Skeletal muscle satellite cell (primary cell): ENCODE measurements around the gene UBA3.
A peak's percentile ranks its signal among the peaks of the same experiment; 100 is the strongest.

ENCODE experiments used
- H3K27me3 ChIP-seq: 2 replicates; pipeline ENCODE4 v1.7.0; 2013; ENCODE audit warnings: low read length; ENCODE audit not compliant: control insufficient read depth, insufficient read depth
- H3K36me3 ChIP-seq: 2 replicates; pipeline ENCODE4 v1.7.0; 2013; ENCODE audit warnings: mild to moderate bottlenecking, control low read depth, low read length; ENCODE audit not compliant: insufficient read depth
- H3K4me1 ChIP-seq: 2 replicates; pipeline ENCODE4 v1.7.0; 2013; ENCODE audit warnings: low read length; ENCODE audit not compliant: control insufficient read depth, insufficient read depth
- H3K4me2 ChIP-seq: 2 replicates; pipeline ENCODE4 v1.7.0; 2013; ENCODE audit warnings: mild to moderate bottlenecking, low read length
- H3K4me3 ChIP-seq: 2 replicates; pipeline ENCODE4 v1.7.0; 2013; ENCODE audit warnings: low read length
- H3K9ac ChIP-seq: 2 replicates; pipeline ENCODE4 v1.7.0; 2013; ENCODE audit warnings: mild to moderate bottlenecking, low read depth, low read length, moderate library complexity
- H3K9me3 ChIP-seq: replicated peaks from 2 replicates; pipeline ENCODE4 v1.7.0; 2013; ENCODE audit warnings: mild to moderate bottlenecking, control low read depth, low read length

Gene UBA3

DNA sequence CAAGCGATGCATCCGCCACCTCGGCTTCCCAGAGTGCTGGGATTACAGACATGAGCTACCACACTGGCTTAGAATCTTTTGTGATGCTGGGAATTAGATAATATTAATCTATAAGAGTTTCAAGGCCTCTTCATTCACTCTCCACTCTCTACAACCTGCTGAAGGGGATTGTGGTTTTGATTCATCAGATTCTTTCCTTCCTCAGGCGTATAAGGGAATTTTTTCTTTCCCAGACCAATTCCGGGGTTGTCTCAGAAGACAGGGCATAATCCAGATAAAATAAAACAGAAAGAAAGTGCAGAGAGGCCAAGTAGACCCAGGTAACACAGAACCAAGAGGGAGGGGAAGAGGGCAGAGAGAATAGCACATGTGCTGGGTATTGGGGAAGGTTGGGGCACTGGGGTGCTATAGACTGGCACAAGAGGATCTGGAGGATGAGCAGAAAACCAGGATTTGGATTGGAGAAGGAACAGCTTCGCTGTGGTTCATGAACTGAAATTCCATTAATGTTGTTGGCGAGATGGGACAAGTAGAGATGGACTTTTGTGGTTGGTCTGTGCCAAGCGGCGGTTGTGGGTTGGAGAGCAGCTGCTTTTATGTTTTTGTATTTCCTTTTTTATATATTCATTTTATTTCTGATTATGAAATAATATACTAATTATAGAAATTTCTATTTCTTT, 17.4 kb upstream of the UBA3 start:
- Histone ChIP-seq H3K27me3 (no peaks in the 10 kb centered on the region), H3K4me1 (peaks cover 27% of the 10 kb centered on the region), H3K4me3 (no peak overlapping the region), H3K9me3 (no peaks in the 10 kb centered on the region), H3K4me2 (no peak overlapping the region), H3K36me3 (peaks cover 41% of the 10 kb centered on the region), H3K9ac (no peak overlapping the region)

DNA sequence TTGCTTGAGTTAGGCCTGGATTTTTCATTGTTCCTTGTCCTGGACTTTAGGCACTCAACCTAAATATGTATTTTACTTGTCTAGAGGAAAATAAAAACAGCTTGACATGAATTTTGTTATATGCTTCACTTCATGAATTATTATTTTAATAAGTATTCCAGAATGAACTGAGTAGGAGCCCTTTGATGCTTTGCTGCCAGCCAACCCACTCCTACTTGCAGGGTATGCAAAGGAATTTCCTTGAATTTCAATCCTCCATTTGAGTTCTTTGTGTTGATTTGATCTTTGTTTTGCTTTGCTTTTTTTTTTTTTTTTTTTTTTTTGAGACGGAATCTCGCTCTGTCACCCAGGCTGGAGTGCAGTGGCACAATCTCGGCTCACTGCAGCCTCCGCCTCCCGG, 16.1 kb upstream of the UBA3 start:
- no peaks in the 10 kb centered on the region for H3K9me3 ChIP-seq
- no peaks in the 10 kb centered on the region for H3K27me3 ChIP-seq
- peaks cover 34% of the 10 kb centered on the region for H3K36me3 ChIP-seq
- peaks cover 38% of the 10 kb centered on the region for H3K4me1 ChIP-seq
- no peak overlapping the region for H3K9ac ChIP-seq
- no peak overlapping the region for H3K4me2 ChIP-seq
- no peak overlapping the region for H3K4me3 ChIP-seq

DNA sequence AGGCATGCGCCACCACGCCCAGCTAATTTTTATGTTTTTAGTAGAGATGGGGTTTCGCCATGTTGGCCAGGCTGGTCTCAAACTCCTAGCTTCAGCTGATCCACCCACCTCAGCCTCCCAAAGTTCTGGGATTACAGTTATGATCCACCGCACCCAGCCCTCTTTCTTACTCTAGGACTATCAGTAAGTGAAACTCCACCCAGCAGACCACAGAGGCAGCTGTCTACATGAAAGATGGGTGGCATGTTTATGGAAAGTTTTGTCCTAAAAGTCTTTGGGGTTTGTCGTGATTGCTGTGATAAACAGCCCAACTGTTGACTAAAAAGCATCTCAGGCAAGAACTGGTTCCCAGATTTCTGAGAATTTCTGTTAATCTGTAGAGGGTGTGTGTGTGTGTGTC, 15.5 kb upstream of the UBA3 start:
- peaks cover 40% of the 10 kb centered on the region for H3K4me1 ChIP-seq
- H3K4me2 ChIP-seq = no peak overlapping the region
- no peak overlapping the region for H3K4me3 ChIP-seq
- H3K27me3 ChIP-seq = no peaks in the 10 kb centered on the region
- H3K9me3 ChIP-seq = no peaks in the 10 kb centered on the region
- H3K9ac ChIP-seq = no peak overlapping the region
- peaks cover 30% of the 10 kb centered on the region for H3K36me3 ChIP-seq

DNA sequence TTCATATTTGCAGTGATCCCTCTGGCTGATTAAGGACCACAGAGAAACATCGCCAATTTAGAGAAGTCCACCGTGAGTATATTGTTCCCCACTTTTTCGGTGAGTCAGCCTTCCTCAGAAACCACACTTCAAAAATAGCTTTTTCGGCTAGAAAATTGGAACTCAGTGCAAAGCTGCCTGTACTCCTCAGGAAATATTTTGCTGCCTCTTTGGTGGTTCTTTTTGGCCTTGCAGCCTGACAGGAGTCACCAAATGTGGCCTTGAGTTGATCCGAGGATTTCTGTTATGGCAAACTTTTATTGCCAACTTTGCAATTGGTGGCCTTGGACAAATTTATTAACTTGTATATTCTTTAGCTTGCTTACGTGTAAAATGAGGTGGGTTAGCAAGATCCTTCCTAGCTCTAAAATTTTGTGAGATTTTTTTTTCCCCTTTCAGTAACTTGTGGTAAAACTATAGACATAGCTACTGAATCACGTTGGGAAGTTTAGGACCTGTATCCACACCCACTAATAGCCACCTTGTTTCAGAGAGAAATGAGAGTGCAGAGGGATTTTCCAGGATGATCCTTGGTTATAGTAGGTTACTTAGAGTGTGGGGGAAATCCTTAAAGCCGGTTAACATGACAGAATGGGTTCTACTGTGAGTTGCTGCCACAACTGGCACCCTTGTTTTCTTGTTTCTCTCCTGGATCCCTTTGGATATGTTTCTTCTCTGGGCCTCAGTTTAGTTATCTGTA, 14.5 kb upstream of the UBA3 start:
- Histone ChIP-seq H3K4me1 (peaks cover 50% of the 10 kb centered on the region), H3K9ac (peak overlapping the region; percentile 27)

DNA sequence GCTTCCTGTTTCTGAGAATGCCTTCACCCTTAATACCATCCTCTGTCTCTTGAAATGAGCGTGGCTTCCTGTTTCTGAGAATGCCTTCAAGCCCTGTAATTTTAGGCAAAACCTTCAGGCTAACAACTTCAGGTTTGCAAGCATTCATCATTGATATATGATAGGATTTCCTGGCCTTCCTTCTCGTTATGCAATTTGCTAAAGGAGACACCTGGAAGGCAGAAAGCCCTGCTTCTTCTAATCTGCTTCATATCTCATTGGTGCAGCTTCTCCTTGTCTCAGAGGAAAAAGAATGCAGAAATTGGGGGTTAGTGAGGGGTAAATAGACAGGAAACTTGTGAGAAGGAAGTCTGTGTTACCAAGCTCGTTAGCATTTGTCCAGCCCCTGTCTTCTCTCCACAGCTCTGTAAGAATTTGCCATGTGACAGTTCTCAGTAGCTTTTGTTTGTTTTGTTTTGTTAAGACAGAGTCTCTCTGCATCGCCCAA, 11.9 kb upstream of the UBA3 start:
- H3K4me1 ChIP-seq = peaks cover 70% of the 10 kb centered on the region
- no peak overlapping the region for H3K4me3 ChIP-seq
- no peaks in the 10 kb centered on the region for H3K9me3 ChIP-seq
- H3K36me3 ChIP-seq = peaks cover 29% of the 10 kb centered on the region
- peak overlapping the region; percentile 19 for H3K4me2 ChIP-seq
- no peak overlapping the region for H3K9ac ChIP-seq
- no peaks in the 10 kb centered on the region for H3K27me3 ChIP-seq

More for the DNA sequence above, 14.5 kb upstream of the UBA3 start:
- Histone ChIP-seq H3K36me3 (peaks cover 33% of the 10 kb centered on the region), H3K4me2 (peak overlapping the region; percentile 59), H3K4me3 (no peak overlapping the region), H3K27me3 (no peaks in the 10 kb centered on the region), H3K9me3 (no peaks in the 10 kb centered on the region)

DNA sequence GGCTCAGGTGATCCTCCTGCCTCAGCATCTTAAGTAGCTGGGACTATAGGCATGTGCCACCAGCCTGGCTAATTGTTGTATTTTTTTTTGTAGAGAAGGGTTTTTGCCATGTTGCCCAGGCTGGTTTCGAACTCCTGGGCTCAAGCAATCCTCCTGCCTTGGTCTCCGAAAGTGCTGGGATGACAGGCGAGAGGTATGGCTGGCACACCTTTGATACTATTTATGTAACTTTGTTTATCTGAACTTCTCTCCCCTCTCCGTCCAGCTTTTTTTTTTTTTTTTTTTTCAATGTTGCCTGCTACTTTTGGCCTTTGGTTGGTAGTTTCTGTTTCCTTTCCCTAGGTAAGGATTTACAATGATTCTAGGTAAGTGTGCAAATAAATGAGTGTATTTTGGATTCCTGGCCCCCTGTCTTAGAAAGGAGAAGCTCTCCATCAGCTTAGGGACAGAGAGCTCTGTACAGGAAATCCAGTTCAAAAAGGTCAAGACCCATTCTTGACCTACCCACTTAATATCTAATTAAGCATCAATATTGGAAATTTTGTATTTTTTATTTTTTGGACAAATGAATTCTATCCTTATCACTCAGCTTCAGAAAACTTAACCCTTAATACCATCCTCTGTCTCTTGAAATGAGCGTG, 11.3 kb upstream of the UBA3 start:
- Histone ChIP-seq H3K4me1 (peaks cover 74% of the 10 kb centered on the region), H3K9ac (no peak overlapping the region), H3K27me3 (no peaks in the 10 kb centered on the region), H3K4me2 (peak overlapping the region; percentile 19), H3K4me3 (no peak overlapping the region), H3K36me3 (peaks cover 29% of the 10 kb centered on the region), H3K9me3 (no peaks in the 10 kb centered on the region)

DNA sequence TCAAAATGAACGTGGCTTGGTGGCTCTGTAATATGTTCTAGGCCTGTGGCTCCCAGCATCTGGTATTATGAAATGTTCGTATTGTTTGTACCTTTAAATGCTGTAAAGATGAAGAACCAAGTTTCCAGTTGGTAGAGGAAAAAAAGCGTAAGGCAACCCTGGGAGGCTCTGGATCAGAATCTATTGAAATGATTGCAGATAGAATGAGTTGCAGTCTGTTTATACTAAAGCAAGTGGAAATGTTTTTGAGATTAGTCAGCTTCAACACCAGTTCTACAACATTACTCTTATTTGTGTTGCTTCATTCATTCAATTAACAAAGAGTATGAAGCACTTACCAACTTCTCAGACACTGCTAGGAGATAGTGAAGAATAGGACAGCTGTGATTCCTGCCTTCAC, 9.9 kb upstream of the UBA3 start:
- Histone ChIP-seq H3K27me3 (no peaks in the 10 kb centered on the region), H3K4me2 (peak overlapping the region; percentile 63), H3K4me1 (peaks cover 72% of the 10 kb centered on the region), H3K4me3 (no peak overlapping the region), H3K36me3 (peaks cover 28% of the 10 kb centered on the region), H3K9ac (peak overlapping the region; percentile 32), H3K9me3 (no peaks in the 10 kb centered on the region)

DNA sequence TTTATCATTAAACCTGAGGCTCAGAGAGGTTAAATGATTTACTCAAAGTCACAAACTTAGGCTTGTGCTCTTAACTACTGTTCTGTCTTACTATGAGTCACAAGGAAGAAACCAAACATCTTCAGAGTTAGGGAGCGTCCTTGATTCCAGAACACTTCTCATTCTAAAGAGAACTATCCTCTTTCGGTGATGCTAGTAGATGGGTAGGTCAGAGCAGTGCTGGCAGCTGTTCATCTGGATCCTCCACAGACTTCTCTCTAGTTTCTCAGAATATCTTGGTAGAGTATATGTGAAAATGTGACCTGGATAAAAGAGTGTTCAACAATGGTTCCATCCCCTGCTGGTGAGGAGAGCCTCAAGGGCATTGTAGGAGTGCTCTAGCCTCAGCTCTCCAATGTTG, 7.9 kb upstream of the UBA3 start:
- H3K4me1 ChIP-seq = peaks cover 70% of the 10 kb centered on the region
- H3K4me2 ChIP-seq = peak overlapping the region; percentile 86
- H3K9ac ChIP-seq = peak overlapping the region; percentile 95
- H3K9me3 ChIP-seq = no peaks in the 10 kb centered on the region
- peaks cover 21% of the 10 kb centered on the region for H3K36me3 ChIP-seq
- peak overlapping the region; percentile 25 for H3K4me3 ChIP-seq
- H3K27me3 ChIP-seq = no peaks in the 10 kb centered on the region

DNA sequence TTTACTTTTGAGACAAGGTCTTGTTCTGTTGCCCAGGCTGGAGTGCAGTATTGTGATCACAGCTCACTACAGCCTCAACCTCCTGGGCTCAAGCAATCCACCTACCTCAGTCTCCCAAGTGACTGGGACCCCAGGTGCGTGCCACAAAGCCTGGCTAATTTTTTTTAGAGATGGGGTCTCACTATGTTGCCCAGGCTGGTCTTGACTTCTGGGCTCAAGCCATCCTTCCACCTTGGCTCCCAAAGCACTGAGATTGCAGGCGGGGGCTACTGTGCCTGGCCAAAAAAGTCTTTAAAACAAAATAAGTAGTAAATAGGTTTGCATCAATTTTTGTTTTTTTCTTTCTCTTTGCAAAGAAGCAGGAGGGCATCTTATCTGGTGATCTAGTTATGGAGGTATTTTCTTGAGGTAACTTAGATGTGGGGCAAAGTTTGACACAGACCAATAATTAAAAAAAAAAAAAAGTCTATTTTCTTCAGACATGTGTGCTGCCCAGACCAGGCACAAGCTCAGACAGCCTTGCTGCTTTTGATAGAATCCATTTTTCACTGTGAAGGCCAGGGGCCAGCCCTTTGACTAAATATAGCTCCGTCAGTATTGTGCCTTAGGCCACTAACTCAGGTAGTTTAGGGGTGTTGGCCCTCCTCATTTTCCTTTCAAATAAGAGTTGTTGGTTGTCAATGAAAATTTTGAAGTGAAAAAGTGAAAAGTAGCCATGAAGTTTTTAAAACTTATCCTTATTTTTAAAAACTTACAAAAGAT, 7.0 kb upstream of the UBA3 start:
- Histone ChIP-seq H3K9me3 (no peaks in the 10 kb centered on the region), H3K4me3 (peak overlapping the region; percentile 92), H3K27me3 (no peaks in the 10 kb centered on the region), H3K9ac (peak overlapping the region; percentile 95), H3K4me1 (peaks cover 76% of the 10 kb centered on the region), H3K36me3 (peaks cover 14% of the 10 kb centered on the region), H3K4me2 (peak overlapping the region; percentile 86)

DNA sequence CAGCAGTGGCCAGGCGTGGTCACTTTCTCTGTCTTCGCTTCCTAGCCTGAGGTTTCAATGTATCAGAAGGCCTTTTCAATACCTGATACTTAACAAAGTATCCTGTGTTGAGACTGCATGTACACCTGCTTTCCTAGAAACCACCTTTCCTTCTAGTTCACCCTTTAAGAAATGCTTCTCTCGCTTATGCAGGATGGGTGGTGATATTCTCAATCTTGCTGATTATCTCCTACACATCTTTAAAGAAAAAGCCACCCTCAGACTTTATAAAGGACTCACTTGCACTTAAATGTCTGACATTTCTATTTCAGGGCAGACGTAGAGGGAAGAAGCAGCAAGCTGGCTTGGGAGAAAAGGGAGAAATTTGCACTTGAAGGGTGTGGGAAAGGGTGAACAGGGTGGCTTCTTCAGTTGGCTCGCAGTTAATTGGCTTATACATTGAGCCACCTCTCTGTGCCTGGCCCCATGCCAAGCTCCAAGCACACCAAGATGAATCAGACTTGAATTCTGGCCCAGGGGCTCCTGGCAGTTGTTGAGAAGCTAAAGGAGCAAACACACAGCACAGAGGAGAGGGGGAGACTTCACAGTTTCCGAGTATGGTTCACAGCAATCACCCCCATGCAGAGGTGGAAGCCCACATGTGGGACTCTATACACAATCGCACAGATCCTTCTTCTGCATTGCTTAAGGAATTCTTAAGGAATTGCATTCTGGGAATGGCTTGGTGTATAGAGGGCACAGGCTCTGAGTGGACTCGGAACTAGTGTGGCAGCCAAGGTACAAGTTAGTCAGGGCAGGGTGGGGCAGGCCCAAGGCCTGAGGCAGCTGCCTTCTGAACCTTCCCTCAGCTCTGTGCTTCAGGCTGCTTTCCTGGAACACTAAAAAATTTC, 5.9 kb upstream of the UBA3 start:
- peak overlapping the region; percentile 86 for H3K4me2 ChIP-seq

More for the DNA sequence above, 5.9 kb upstream of the UBA3 start:
- H3K27me3 ChIP-seq = no peaks in the 10 kb centered on the region
- peak overlapping the region; percentile 95 for H3K9ac ChIP-seq
- peaks cover 13% of the 10 kb centered on the region for H3K36me3 ChIP-seq
- H3K4me3 ChIP-seq = peak overlapping the region; percentile 92
- peaks cover 73% of the 10 kb centered on the region for H3K4me1 ChIP-seq
- H3K9me3 ChIP-seq = no peaks in the 10 kb centered on the region
